ENCODE results near the gene SKIL. TPM values are rescaled to one million over a fixed set of nuclear protein-coding genes. Genes with fewer than 3 reads are reported as not detected.

SKIL gene
- total RNA-seq, 1 donor from 2014 or later: 34.0 TPM

DNA sequence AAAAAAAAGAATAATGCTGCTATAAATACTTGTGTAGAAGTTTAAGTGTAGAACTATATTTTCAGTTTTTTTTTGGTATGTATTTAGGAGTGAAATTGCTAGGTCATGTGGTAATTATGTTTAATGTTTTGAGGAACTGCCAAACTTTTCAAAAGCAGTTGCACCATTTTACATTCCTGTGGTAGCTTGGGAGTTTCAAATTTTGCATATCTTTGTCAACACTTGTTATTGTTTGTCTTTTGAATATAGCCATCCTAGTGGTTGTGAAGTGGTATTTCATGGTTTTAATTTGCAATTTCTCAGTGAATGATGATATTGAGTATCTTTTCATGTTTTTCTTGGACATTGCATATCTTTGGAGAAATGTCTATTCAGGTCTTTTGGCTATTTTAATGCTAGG, 30.4 kb downstream of the SKIL start:
- no peak for DNase-seq (ENCODE audit: low read depth)

DNA sequence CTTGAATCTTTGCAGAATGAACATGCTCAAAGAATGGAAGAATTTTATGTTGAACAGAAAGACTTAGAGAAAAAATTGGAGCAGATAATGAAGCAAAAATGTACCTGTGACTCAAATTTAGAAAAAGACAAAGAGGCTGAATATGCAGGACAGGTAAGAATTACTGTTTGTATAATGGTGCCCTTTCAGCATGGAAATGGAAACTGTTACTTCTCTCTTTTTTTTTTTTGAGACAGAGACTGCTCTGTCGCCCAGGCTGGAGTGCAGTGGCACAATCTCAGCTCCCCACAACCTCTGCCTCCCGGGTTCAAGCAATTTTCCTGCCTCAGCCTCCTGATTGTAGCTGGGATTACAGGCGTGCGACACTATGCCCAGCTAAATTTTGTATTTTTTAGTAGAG, 33.6 kb downstream of the SKIL start:
- no peak for DNase-seq (ENCODE audit: low read depth)

DNA sequence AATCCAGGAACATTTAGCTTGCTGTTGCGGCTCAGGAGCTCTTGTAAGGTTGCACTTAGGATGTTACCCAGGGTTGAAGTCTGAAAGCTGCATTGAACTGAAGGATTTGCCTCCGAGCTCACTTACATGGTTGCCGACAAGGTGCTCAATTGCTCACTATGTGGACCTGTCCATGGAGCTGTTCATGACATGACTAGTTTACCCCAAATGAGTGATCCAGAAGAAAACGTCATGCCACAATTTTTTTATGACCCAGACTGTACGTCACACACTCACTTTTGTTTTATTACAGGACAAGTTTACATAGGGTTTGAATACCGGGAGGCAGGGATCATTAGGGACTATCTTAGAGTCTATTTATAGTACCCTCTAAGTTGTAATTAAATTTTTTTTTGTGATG, 40.2 kb downstream of the SKIL start:
- DNase-seq (ENCODE audit: low read depth): no peak

DNA sequence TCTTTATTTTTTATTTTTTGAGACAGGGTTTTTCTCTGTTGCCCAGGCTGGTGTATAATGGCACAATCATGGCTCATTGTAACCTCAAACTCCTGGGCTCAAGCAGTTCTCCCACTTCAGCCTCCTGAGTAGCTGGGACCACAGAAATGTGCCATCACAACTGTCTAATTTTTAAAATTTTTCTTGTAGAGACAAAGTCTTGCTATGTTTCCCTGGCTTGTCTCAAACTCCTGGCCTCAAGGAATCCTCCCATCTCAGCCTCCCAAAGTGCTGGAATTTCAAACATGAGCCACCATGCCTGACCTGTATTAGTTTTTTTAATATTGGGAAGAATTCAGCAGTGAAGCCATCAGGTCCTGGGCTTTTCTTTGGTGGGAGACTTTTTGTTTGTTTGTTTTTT, 47.6 kb downstream of the SKIL start:
- no peak for DNase-seq (ENCODE audit: low read depth)

DNA sequence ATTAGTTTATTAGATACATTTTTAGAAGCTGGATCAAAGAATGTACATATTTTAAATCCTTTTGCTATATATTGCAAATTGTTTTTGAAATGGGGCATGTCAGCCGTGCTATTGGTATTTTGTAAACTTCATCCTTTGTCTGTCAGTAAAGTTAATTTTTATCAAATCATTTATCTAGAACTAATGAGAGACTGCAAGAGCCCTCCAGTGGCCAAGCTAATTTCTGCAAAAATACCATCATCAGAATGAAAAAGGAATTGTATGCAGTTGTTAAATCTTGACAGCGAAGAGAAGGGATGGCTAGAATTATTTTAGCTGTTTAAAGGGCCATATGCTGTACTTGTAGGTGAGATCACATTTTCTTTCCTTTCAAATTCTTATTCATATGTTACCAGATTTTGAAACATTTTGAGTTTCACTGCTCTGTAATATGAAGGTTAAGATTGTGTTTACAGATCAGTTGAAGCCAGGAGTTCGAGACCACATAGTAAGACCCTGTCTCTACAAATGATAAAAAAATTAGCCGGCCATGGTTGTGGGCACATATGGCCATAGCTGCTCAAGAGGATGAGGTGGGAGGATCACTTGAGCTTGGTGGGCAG, 53.0 kb downstream of the SKIL start:
- DNase-seq (ENCODE audit: low read depth): peak; percentile 47

DNA sequence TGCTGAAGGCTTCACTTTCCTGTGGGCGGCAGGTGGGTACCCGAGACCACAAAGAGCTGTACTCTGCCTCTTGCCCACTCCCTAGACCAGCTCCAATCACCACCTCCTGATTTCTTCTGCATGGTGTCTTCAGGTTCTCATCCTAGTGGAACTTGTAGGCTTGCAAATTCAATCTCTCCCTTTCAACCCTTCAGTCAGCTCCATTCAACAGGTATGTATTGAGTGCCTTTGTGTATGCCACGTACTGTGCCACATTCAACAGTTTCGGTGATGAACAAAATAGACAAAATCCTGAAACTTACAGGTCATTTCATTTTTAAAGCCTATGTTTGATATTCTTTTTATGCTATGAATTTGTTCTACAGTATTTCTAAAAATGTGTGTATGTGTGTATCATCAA, 55.8 kb downstream of the SKIL start:
- no peak for DNase-seq (ENCODE audit: low read depth)

DNA sequence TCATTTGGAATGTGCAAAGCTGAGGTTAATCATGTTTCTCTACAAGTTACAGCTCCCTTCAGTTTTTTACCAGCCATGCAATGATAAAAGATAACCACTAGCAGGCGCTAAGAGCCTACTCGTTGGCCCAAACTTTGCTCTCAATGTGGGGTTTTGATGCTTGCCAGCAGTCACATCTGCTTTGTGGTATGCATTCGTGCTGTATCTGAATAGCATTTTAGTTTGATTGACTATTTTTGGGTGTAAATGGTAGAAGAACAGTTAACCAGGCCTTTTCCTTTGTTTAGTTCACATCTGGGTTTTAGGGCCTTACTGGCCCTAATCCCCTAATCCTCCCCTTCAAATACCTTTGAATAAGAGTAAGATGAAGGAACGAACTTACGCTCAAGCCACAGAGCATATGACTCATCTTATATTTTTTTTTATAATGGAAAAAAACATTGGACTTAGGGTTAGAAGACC, 56.7 kb downstream of the SKIL start:
- DNase-seq (ENCODE audit: low read depth): peak; percentile 81

DNA sequence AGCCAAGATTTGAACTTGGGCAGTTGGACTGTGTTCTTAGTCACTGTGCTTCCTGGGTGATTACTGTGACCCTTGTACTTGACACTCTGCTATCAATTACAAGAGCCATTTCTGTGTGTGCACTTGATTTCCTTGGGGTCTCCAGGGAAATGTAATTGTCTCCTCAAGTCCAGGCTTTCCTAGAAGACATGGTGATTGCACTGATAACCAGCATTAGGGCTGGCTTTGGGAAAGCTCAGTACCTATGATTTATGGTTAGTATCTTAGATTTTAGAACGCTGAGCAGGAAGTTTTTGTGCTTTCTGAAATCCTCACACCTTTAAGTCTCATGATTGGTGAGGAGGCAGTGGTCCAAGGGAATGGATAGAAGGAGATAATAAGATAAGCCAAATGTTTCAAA, 59.6 kb downstream of the SKIL start:
- DNase-seq (ENCODE audit: low read depth): no peak

DNA sequence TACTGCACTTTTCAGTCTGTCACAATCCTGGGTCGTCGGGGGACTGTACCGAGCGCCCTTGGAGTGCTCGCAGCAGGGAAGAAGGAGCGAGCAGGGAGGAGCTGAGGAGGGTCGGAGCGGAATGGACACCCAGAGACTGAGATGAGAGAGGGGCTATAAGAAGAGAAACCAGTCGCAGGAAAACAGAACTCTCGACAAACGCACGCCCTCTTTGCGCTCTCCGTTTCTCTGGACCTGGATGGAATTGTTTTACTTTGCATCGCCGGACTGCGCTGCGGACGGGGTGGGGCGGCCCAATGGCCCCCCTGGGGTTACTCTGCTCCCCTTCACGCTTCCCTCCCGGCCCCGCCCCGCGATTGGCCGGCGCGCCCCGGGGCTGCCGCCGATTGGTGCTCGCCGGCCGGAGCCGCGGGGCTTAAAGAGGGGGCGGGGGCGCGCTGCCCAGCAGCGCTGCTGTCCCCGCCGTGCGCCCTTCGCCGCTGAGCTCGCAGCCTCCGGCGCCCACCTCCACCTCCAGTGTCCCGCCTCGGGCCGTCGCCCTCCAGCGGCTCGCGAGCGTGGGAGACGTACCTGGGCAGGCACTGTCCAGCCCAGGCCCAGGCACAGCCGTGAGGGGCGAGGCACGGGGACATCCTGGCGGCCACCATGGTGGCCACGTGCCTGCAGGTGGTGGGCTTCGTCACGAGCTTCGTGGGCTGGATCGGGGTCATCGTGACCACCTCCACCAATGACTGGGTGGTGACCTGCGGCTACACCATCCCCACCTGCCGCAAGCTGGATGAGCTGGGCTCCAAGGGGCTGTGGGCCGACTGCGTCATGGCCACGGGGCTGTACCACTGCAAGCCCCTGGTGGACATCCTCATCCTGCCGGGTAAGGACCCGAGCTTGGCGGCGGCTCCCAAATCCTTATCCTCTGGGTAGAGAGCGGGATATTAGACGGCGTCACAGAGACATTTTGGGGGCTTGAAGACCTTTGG, 61.2 kb downstream of the SKIL start, which contains the start of gene CLDN11:
TSS of gene CLDN11 (plus strand) at position 447 of the 977 bp plus-strand sequence. CDS start at position 646, 199 bp downstream.
- no peak for DNase-seq (ENCODE audit: low read depth)

DNA sequence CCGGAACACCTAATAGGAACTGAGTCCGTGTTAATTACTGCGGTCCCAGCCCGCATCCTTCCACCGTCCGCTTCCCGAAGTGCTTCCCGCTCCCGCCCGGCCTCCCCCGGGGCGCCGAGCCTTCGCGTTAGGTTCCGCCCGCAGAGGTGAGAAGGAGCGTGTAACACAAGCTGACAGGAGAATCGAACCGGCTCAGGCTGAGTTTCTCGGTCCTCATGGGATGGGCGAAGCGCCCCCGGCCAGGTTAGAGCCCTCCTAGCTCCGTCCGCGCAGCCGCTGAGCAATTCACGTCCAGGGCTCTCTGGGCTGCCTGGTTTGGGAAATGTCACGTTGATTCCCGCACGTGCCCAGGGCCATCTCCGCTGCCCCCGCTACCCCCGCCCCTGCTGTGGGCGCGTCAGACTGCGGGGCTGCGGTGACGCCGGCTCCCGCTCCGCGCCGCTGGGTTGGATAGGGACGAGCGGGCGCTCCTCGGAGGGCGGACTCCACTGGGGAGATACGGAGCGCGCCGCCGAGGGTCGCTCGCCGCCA, 62.1 kb downstream of the SKIL start:
- DNase-seq (ENCODE audit: low read depth): no peak

DNA sequence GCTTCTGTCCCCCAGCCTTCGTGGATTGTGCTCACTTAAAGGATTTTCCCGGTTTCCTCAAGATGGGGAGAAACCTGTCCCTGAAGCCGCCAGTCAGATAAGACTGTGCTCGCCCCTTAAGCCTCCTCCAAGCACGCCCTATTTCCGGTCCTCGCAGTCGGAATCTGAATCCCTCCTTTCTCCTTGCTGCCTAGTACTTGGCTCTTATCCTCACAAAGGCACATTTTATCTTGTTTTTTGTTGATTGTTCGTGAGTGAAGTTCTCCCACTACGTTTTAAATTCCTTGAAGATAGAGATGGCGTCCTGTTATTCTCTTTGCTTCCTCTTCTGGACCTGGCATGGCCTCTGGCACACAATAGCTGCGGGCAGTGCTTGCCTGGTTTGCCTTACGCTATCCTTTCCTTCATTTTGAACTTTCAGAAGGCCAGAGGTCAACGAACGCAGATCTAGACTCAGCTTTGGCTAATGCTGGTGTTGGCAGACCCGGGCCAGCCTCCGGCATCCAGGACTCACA, 62.8 kb downstream of the SKIL start:
- no peak for DNase-seq (ENCODE audit: low read depth)

DNA sequence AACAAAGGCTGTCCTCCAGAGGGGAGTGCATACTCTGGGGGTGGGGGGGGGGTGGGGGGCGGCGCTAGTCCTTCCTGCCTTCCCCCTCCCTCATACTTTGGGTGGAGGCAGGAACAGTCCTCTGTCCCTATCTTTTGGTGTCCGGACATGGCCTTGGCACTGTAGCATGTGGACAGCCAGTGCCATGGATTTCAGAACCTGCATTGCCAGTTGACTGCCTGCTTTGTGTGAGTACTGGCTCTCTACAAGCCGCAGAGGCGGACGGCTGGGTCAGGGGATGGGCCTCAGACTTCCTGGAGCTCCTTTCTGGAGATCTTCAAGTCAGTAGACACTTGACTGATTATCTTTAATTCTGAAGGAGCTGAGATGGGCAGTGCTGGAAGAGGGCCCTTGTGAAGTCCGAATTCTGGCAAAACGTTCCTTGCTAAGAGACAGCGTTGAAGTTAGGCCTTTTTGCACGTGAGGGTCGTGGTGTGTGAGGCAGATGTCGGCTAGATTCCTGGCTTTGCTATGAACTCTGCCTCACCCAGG, 63.7 kb downstream of the SKIL start:
- DNase-seq (ENCODE audit: low read depth): no peak

DNA sequence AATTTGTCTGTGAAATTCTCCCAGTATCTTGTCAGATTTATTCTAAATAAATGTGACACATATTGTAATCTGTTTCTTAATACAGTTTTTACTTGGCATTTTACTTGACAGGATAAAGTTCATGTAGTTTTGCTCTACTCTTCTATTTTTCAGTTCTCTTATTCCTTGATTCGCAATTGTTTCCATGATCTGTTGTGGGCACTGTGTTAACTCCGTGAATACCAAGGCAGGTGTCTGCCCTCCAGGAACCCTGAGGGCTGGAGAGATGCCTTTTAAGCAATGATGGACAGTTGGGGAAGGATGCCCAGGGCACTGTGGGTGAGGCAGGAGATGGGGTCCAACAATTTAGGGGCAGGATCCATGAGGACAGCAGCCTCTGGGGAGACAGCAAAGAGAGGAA, 64.2 kb downstream of the SKIL start:
- DNase-seq (ENCODE audit: low read depth): no peak

DNA sequence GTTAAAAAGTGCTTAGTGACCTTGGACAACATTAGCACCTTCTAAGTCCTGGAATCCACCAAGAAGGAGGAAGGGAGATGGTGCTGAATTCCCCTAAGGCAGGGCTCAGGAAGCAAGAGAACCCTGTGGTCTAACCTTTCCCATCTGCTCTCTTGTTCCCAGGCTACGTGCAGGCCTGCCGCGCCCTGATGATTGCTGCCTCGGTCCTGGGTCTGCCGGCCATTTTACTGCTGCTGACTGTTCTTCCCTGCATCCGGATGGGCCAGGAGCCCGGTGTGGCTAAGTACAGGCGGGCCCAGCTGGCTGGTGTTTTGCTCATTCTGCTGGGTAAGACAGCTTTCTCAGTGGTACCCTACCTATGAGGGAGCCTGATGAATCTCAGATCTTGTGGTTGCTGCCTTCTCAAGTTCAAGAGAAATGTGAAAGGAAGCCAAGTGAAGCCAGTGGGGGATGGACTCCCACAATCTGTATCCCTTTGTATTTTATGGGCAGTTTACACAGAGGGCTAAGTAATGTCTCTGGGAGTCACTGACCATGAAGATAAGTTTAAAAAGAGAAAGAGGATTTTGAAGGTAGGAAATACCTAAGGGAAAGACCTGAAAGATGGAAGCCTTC, 65.6 kb downstream of the SKIL start:
- DNase-seq (ENCODE audit: low read depth): no peak

DNA sequence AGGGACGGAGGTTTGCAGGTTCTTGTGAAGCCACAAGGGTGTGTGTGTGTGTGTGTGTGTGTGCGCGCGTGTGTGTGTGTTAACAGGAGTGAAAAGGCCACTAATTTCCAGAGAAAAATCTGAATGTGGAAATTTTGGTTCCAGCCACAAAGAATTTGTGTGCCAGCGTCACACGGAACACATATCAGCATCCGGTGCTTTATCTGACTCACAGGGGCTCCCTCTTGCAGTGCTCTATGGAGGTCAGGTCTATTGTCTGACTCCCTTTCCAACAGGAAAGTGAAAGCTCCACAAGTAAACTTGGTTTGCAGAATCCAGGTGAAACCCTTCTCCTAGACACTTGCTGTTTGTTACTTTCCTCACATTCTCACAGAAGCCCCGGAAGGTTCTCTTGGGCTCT, 67.4 kb downstream of the SKIL start:
- DNase-seq (ENCODE audit: low read depth): no peak

DNA sequence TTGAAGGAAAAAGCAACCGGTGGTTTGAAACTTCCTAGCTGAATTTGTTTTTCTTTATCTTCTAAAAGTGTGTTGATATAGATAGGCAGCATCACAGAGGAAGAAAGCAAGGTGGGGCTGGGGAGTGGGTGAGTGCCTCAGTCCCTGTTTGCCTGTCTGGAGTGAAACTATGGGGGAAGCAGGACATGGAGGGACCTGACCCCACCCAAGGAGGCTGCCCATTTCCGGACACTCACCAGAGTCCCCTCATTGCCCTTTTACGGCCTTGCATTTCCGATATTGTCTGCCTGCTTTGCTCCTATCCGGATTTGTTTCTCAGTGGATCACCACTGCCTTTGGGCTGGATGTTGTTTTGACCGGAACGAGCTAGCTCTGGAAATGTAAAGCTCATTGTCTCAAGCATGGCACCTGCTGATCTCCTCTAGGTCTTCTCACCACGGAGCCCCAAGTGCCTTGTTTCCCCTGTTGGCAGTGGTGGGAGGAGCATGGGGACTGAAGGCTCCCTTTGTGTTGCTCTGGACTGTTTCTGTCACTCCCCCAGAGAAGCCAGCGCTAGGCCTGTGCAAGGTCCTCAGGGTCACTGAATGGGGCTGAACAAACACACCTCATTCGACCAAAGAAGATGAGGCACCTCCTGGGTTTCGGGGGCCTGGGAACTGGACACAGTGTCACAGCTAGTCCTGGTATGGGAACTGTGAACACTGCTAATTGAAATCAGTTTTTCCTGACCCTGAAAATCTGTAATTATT, 68.2 kb downstream of the SKIL start:
- peak; percentile 22 for DNase-seq (ENCODE audit: low read depth)

DNA sequence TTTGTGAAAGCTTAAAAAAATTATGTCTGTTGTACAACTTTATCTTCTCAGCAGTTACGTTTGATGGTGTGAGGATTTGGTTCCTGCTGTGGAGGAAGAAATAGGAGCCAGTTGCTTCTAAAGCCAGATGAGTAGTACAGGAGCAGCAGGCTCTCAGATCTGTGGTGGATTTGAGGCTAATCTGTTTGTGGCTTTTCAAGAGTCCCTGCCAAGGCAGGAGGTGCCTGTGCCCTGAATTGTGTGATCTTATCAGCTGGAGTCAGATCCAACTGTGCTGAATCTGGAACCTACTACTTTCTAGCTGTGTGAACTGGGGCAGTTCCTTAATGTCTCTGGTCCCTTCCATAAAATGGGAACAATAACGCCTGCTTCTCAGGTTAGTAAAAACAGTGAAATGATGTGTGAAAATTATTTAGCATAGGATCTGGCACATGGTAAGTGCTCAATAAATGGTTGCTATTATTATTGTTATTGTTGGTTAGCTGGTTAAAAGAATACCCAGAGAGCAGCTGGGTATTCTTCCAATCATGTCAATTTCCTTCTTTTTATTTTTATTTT, 68.8 kb downstream of the SKIL start:
- DNase-seq (ENCODE audit: low read depth): peak; percentile 70

DNA sequence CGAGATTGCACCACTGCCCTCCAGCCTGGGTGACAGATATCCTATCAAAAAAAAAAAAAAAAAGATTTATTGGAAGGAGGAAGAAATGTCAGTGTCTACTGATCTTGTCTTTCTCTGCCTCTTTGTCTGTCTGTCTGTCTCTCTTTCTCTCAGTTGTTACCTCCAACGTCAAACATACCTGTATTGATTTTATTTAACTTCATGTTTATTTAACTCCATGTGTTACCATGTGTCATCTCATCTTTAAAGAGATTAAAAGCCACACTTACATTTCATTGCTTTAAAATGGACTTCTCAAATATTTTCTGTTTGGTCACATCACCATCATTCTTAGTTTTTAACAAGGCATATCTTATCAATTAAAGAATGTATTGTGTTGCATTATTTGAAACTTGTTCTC, 70.6 kb downstream of the SKIL start:
- no peak for DNase-seq (ENCODE audit: low read depth)

DNA sequence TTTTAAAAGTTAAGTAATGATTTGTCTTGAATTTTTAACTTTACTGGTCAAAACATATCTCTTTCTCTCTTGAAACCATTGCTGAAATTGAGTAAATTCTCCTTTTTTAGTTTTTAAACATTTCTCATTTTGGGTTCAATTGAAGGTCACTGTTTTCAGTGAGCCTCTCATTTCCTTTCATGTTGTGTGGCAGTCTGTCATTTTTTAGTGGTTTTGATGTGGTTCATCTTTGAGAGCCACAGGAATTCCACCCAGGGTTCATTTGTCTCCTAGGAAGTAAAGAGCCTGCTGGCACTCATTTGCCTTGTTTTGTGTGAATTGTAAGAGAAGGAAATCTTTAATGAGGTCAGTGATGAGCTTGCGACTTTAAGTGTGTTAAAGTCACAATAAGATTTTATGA, 71.5 kb downstream of the SKIL start:
- DNase-seq (ENCODE audit: low read depth): peak; percentile 73

DNA sequence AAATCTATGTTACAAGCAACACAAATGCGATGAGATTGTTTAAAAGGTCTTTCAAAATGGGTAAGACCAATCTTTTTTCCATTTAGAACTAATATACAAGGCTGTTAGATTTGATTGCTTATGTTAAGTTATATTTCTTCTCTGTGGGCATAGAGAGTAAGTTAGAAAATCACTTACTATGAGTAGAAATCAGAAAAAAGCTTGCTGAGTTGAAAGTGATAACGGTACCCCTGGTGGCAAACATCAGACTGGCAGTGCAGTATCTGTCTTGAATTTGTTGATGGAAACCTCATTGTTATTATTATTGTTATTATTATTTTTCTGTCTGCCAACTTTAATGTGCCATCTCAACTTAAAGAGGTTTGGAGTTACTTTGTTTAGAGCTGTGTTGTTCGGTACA, 73.5 kb downstream of the SKIL start:
- no peak for DNase-seq (ENCODE audit: low read depth)

Data from myocyte (in vitro differentiated cells).